ENCODE data around the gene FCN2. TPM values are rescaled to one million over a fixed set of nuclear protein-coding genes. Genes with fewer than 3 reads are reported as not detected.

FCN2 gene
- total and polyA plus RNA-seq, 9 of the 15 experiments (the other 6 are each of a cell fraction or from before 2014, with no cell fraction given) = not detected

DNA sequence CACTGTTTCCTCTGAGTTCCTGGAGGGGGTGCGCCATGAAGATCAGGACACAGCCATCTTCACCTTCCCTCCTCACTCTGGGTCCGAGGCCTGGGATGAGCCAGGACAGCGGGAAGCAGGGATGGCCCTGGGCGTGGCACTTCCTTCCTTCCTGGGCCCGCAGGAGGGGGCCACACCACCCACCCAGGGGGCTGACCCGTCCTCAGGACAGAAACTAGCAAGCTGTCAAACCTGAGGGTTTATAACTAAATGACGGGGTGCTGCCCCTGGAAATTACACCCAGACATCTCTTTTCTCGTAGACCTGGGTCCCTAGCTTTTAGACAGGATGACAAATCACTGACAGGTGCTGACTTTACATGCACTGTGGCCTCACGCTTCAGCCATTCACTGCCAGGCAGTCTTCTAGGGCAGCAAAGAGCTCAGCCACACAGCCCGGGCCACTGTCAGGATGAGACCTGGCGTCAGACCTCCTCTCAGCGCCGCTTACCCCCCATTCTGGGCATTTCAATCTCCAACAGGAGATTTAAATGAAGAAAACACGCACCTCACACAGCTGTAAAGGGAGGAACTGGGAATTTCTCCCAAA, 8.1 kb downstream of the FCN2 start (continued):
- TF ChIP-seq LARP7 (IDR thresholded peaks at IDR 0.05) (no peak), ZKSCAN3 (CRISPR knock-in tag; IDR thresholded peaks at IDR 0.05) (no peak), DDX20 (tag; IDR thresholded peaks at IDR 0.05; ENCODE audit: low read depth) (no peak), TAF15 (IDR thresholded peaks at IDR 0.05; ENCODE audit: low read depth, low read length) (no peak), PYGO2 (tag; IDR thresholded peaks at IDR 0.05) (no peak), RBFOX2 (IDR thresholded peaks at IDR 0.05; ENCODE audit: low read depth, low read length) (no peak)
- TF ChIP-seq, protein P1, sequence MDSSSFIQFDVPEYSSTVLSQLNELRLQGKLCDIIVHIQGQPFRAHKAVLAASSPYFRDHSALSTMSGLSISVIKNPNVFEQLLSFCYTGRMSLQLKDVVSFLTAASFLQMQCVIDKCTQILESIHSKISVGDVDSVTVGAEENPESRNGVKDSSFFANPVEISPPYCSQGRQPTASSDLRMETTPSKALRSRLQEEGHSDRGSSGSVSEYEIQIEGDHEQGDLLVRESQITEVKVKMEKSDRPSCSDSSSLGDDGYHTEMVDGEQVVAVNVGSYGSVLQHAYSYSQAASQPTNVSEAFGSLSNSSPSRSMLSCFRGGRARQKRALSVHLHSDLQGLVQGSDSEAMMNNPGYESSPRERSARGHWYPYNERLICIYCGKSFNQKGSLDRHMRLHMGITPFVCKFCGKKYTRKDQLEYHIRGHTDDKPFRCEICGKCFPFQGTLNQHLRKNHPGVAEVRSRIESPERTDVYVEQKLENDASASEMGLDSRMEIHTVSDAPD (CRISPR knock-in tag; IDR thresholded peaks at IDR 0.05) = no peak
- TF ChIP-seq, protein P2, sequence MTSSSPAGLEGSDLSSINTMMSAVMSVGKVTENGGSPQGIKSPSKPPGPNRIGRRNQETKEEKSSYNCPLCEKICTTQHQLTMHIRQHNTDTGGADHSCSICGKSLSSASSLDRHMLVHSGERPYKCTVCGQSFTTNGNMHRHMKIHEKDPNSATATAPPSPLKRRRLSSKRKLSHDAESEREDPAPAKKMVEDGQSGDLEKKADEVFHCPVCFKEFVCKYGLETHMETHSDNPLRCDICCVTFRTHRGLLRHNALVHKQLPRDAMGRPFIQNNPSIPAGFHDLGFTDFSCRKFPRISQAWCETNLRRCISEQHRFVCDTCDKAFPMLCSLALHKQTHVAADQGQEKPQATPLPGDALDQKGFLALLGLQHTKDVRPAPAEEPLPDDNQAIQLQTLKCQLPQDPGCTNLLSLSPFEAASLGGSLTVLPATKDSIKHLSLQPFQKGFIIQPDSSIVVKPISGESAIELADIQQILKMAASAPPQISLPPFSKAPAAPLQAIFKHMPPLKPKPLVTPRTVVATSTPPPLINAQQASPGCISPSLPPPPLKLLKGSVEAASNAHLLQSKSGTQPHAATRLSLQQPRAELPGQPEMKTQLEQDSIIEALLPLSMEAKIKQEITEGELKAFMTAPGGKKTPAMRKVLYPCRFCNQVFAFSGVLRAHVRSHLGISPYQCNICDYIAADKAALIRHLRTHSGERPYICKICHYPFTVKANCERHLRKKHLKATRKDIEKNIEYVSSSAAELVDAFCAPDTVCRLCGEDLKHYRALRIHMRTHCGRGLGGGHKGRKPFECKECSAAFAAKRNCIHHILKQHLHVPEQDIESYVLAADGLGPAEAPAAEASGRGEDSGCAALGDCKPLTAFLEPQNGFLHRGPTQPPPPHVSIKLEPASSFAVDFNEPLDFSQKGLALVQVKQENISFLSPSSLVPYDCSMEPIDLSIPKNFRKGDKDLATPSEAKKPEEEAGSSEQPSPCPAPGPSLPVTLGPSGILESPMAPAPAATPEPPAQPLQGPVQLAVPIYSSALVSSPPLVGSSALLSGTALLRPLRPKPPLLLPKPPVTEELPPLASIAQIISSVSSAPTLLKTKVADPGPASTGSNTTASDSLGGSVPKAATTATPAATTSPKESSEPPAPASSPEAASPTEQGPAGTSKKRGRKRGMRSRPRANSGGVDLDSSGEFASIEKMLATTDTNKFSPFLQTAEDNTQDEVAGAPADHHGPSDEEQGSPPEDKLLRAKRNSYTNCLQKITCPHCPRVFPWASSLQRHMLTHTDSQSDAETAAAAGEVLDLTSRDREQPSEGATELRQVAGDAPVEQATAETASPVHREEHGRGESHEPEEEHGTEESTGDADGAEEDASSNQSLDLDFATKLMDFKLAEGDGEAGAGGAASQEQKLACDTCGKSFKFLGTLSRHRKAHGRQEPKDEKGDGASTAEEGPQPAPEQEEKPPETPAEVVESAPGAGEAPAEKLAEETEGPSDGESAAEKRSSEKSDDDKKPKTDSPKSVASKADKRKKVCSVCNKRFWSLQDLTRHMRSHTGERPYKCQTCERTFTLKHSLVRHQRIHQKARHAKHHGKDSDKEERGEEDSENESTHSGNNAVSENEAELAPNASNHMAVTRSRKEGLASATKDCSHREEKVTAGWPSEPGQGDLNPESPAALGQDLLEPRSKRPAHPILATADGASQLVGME (CRISPR knock-in tag; IDR thresholded peaks at IDR 0.05) = no peak
- TF ChIP-seq, protein P3, sequence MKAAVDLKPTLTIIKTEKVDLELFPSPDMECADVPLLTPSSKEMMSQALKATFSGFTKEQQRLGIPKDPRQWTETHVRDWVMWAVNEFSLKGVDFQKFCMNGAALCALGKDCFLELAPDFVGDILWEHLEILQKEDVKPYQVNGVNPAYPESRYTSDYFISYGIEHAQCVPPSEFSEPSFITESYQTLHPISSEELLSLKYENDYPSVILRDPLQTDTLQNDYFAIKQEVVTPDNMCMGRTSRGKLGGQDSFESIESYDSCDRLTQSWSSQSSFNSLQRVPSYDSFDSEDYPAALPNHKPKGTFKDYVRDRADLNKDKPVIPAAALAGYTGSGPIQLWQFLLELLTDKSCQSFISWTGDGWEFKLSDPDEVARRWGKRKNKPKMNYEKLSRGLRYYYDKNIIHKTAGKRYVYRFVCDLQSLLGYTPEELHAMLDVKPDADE (conservative IDR thresholded peaks at IDR 0.05; ENCODE audit: control insufficient read depth, low read depth, low read length) = no peak
- TF ChIP-seq, protein P4, sequence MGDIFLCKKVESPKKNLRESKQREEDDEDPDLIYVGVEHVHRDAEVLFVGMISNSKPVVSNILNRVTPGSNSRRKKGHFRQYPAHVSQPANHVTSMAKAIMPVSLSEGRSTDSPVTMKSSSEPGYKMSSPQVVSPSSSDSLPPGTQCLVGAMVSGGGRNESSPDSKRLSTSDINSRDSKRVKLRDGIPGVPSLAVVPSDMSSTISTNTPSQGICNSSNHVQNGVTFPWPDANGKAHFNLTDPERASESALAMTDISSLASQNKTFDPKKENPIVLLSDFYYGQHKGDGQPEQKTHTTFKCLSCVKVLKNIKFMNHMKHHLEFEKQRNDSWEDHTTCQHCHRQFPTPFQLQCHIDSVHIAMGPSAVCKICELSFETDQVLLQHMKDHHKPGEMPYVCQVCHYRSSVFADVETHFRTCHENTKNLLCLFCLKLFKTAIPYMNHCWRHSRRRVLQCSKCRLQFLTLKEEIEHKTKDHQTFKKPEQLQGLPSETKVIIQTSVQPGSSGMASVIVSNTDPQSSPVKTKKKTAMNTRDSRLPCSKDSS (IDR thresholded peaks at IDR 0.05; ENCODE audit: low read depth, partially characterized antibody) = no peak

All from K562 (cell line).